GM19193 (cell line): Measurements from ENCODE around the gene ZNF213.

ENCODE experiments used
- POLR2A ChIP-seq: IDR thresholded peaks from 4 replicates; pipeline ENCODE4 v1.6.1; 2011; ENCODE audit not compliant: insufficient read depth, insufficient read length; ENCODE audit errors: extremely low read depth

ZNF213 gene

GRCh38 chr16:3115561-3115960 is 19.3 kb upstream of the ZNF213 start:
- TF ChIP-seq POLR2A: no peak

- TF ChIP-seq POLR2A: no peak
These were observed 16.5 kb upstream of the ZNF213 start for GRCh38 chr16:3118204-3118790.

- TF ChIP-seq POLR2A: no peak
These were observed 16.0 kb upstream of the ZNF213 start for GRCh38 chr16:3118846-3119245.

GRCh38 chr16:3119286-3119685 is 15.5 kb upstream of the ZNF213 start:
- no peak for TF ChIP-seq POLR2A

GRCh38 chr16:3119701-3120408 is 15.0 kb upstream of the ZNF213 start:
- no peak for TF ChIP-seq POLR2A

GRCh38 chr16:3120435-3120834 is 14.4 kb upstream of the ZNF213 start:
- no peak for TF ChIP-seq POLR2A

- no peak for TF ChIP-seq POLR2A
These were observed 12.9 kb upstream of the ZNF213 start for GRCh38 chr16:3121851-3122467.

GRCh38 chr16:3122926-3123570 is 11.8 kb upstream of the ZNF213 start:
- TF ChIP-seq POLR2A: no peak

- TF ChIP-seq POLR2A: peak; percentile 78
These were observed 10.6 kb upstream of the ZNF213 start for GRCh38 chr16:3123986-3124886.

- TF ChIP-seq POLR2A: no peak
These were observed 7.1 kb upstream of the ZNF213 start for GRCh38 chr16:3127745-3128144.

- peak; percentile 61 for TF ChIP-seq POLR2A
These were observed 5.4 kb upstream of the ZNF213 start for GRCh38 chr16:3129137-3130131.

GRCh38 chr16:3131755-3132377 is 3.0 kb upstream of the ZNF213 start:
- TF ChIP-seq POLR2A: no peak

GRCh38 chr16:3133844-3134243 is 985 bp upstream of the ZNF213 start:
- TF ChIP-seq POLR2A: no peak
